GM19463 (cell line): Measurements from ENCODE around the gene SLAMF9.
A peak's percentile ranks its signal among the peaks of the same experiment; 100 is the strongest.

Experiments
- ATAC-seq: cut with Tn5 transposase; IDR thresholded peaks from one replicate; pipeline ENCODE4 v1.9.1; 2021; ENCODE audit warnings: mild to moderate bottlenecking, moderate library complexity; ENCODE audit not compliant: unreplicated experiment

The SLAMF9 gene

DNA sequence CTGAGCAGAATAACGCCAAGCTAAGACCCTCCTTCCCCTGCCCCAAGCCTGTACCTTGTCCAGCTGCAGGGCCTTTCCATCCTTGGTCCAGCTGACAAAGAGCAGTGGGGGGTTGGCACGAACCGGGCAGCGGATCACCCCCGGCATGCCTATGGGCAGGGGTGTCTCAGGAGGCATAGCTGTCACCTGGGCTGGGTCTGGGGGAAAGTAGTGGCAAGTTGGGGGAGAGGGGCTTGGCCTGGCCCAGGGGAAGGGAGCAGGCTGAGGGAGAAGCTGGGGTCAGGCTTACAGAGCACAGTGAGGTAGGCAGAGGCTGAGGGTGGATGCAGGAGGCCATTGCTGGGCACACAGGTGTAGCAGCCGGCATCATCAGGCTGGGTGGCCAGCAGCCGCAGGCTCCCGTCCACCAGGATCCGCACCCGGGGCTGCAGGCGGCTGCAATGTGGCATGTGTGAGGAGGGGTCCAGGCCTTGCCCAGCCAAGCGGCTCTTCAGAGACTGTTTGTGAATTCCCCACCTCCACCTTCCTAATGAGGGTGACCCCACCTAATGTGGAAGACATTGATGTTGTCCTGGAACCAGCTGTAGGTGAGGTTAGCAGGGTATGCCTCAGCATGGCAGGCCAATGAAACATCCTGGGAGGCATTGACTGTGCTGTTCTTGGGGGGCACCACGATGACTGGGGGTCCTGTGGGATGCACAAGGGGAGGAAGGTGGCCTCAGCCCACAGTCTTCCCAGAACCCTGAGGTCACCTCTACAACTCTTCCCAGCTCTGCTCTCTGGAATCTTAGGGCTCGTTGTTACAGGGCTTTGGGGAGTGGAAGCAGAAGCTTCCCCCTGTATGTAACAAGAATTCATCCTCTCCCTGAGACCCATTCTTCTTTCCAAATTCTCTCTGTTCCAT lies 19.6 kb downstream of the SLAMF9 start:
- no peak for ATAC-seq

DNA sequence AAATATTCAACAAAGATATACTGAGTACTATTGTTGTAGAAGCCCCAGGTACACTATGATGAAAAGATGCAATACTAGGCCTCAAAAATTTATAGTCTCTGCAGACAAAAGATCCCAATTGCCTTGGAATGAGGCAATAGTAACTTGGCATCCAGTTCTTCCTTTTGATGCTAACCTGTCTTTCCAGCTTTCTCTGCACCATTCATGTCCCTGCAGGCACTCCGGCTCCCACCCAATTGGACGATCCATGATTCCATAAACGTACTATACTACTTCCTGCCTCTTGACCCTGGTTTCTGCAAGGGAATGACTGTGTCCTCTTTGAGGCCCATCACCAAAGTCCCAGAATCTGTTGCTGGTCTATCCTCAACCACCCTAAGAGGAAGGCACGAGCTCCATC lies 20.7 kb downstream of the SLAMF9 start:
- ATAC-seq: no peak

DNA sequence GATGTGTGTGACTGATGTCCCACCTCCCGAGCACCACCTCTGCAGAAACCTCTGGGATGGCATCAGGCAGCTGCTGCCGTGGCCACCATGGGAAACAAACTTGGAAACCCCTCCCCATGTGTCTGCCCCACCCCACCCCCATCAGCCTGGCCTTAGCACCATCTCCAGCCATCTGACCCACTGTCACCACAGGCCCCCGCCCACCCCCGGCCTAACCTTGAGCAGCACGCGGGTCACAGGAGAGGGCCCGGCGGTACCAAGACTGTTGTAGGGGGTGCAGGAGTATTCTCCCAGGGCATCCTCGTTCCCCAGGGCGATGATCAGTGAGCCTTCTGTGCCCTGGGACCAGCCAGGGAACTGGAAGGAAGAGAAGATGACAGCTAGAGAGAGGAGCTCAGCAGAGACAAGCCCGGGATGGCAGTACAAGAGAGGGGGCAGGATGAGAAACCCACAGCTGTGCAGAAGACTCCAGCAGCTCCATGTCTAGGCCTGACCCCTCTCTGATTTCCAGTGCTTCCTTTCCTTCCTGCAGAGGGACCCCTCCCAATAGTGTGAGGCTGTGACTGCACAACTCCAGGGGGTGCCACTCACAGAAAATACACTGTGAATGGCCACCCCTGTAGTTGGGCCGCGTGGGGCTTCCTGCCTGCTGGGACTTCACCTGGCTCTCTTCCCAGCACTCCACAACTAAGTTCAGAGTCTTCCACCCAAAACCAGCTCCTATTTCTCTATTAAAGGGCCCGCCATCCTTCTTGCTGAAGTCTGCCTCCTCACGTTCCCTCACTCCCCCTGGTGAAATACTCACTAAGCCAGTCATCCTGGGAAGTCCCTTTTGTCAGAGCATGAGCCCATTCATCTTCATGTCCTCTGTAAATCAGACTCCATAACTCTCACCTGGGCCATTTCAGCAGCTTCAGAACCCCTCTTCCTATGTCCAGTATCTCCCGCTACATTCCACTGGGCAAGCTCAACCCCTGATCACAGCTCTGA lies 21.4 kb downstream of the SLAMF9 start:
- ATAC-seq: no peak

DNA sequence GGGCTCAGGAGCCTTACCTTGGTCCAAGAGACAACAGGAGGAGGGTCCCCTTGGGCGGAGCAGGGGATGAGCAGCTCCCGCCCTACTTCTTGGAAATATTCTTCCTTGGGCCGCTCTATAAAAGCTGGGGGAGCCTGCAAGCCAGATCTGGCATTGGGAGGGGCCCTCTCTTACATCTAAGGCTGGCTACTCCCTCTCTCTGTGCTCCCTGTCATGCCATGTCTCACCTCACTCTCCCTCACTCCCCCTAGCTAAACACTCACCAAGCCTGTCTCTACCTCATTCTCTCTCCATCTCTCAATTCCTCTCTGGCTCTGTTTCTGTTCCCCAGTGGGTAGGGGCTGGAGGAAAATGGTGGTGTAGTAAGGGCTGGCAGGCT lies 22.3 kb downstream of the SLAMF9 start:
- ATAC-seq: no peak

DNA sequence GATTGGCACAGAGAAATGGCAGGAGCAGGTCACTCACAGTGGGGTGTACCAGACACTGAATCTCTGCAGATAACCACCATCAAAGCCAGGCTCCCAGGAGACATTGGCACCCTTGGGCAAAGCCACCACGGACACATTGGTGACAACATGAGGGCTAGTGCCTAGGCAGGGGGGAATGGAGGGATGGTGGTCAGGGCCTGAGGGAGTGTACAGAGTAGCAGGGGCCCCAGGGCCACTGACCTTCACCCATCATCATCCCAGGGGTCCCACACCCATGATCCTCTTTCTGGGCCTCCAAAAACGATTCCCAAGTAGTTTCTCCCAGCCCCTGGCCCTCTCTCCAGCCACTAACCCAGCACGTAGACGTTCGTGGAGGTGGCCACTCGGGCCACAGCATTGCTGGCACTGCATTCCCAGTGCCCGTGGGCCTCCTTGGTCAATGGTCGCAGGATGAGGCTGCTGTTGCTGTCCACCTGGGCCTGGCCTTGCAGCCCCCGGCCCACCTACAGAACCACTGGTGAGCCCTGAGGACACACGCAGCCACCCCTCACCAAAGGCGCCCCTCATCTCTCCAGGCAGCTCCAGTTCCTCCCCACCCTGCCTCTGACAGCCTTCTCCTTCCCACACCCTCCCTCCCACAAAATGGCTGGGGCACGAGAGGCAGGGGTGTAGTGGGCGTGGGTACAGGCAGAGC lies 22.8 kb downstream of the SLAMF9 start:
- no peak for ATAC-seq

DNA sequence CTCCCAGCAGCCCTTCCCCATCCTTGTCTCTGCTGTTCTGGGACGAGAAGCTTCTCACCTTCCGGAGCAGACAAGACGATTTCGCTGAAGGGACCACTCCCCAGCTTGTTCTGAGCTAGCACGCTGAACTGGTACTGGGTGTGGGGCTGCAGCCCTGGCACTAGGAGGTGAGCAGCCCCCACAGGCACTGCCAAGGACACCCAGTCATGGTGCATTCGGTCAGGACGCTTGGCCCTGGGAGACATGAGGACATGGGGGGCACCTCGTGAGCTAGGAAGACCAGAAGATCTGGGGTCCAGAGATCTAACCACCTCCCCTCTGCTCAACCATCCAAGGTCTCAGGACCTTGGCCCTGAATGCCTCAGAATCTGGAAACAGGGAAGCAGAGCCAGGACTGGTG lies 23.4 kb downstream of the SLAMF9 start:
- no peak for ATAC-seq

DNA sequence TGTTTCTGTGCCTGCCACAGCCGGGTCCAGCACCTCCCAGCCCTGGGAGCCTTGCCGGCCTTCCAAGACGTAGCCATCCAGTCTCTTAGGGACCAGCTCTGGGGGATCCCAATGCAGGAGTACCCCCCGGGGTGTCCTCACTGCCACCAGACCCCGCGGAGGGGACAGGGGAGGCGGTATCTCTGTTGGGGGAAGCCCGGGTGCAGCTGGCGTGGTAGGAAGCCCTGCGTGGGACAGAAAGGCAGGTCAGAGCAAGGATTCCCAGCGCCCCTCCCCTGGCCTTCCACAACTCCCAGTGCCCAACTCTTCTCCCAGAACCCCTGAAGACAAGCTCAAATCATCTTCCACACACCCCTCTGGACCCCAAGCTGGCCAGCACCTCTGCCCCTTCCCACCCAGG lies 23.8 kb downstream of the SLAMF9 start:
- ATAC-seq: no peak

DNA sequence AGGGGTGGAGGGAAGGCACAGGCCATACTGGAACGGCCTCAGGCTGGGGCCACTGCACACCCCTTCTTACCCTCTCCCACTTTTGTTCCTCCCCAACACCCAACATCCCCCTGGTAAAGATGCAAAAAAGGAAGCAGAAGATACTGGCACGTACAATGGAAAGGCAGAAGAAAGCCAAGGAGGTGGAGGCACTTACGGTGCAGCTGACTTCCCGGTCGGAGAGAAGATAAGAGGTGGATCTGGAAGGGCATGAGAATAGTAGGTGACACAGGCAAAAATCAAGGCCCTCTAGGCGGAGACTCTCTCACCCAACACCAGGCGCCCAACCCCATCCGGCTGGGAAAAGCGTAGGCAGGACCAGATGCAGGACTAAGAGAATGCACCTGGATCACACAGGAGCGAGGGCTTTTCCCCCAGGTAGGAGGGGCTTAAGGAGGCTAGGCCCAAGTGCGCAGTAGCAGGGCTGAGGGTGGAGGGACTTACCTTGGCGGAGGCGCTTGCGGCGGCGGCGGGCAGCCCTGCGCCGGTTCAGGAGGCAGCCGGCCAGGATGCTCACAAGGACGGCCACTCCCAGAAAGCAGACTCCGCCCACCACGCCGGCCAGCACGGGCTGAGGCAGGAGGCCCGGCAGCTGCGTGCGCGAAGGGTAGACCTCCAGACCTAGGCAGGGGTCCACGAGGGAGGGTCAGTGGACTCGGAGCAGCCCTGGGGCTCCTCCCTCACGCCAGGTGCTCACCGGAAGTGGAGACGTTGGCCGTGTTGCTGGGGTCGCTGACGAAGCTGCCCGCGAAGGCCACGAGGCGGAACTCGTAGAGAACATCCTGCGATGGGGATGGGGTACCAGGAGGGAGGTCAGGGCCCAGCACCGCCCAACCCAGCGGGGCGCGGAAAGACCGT lies 24.6 kb downstream of the SLAMF9 start:
- ATAC-seq: no peak

DNA sequence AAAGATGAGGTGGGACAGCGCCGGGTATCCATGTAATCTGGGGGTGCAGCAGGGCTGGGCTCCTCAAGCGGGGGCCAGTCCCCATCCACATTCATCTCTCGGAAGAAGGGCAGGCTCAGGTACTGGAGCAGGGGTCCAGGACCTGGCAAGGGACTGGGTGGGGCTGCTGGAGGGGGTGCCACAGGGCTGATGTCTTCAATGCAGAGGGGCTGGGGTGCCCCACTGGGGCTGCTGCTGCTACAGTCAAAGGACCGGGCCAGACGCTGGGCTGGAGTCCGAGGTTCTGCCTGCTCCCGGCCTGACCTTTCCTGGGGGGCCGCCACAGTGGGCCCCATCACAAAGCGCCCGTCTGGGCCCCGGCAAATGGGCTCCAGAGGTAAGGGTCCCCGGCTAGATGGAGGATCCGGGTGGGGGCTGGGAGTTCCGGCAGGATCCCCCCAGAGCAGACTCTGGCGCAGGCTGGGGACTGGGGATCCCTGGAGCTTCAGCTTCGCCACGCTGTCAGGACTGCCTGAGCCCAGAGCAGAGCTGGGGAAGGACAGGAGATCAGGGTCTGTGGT lies 25.5 kb downstream of the SLAMF9 start:
- ATAC-seq: no peak

DNA sequence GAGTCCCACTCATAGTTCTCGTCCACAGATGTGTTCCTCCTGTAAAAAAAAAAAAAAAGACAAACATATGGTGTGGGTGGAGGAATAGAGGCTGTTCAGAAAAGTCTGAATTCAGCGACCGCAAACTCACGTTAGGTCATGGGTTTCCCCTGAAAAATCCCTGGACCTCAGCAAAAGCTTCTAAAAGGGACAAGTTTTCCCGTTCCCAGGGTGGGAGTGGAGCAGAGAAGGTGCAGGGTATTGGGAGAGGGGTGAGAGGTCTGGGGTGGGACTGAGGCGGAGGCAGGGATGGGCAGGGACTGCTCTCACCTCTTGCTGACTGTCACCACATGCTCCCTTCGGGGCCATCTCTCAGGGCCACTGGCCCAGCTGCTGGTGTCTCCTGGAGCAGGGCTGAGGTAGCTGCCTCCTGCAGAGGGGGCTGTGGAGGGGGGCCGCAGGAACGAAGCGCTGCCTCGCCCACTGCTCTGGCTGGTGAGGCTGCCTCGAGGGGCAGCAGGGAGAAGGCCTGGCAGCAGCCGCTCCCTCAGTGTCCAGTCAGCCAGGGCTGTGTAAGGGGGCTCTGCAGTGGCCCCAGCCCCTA lies 26.1 kb downstream of the SLAMF9 start:
- no peak for ATAC-seq

DNA sequence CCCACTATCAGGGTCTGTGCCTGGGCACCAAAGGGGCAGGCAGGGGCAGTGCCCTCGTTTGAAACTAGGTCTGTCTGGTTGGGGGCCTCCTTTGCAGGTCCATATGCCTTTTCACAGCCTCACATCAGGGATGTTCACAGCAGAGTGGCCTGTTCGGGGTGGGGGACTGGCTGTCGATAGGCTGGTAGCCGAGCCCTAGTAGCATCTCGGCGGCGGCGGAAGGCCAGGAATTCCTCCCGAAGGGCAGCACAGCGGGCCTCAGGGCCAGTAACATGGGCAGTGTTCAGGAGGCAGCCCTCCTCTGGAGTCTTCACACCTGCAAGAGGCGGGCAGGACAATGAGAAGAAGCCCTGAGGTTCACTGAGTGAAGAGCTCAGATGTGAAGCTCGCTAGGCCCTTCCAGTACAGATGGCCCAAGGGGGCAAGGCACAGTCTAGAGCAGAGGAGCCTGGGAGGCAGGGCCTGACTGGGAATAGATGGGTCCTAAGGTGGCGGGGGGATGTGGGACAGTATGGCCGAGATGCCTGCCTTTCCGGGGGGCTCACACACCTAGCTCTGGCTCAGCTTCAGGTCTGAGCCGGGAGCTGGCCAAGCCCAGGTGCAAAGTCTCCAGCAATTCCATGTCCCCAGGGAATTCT lies 26.7 kb downstream of the SLAMF9 start:
- ATAC-seq: no peak

DNA sequence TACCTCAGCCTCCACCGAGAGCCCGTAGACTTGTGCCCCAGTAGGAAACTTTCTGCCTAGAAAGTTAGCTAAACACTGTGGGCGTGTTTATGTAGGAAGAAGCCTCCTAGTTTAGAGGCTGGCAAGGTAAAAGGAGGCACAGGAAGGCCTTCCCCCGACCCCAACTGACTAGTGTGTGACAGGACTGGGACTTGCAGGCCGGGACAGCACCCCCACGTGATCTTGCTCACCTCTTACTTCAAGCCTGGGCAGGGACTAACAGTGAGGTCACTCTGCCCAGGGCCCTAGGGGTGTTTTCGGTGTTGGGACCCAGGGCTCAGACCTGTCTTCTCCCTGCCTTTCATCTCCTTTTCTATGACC lies 28.3 kb downstream of the SLAMF9 start:
- ATAC-seq: peak; percentile 1

DNA sequence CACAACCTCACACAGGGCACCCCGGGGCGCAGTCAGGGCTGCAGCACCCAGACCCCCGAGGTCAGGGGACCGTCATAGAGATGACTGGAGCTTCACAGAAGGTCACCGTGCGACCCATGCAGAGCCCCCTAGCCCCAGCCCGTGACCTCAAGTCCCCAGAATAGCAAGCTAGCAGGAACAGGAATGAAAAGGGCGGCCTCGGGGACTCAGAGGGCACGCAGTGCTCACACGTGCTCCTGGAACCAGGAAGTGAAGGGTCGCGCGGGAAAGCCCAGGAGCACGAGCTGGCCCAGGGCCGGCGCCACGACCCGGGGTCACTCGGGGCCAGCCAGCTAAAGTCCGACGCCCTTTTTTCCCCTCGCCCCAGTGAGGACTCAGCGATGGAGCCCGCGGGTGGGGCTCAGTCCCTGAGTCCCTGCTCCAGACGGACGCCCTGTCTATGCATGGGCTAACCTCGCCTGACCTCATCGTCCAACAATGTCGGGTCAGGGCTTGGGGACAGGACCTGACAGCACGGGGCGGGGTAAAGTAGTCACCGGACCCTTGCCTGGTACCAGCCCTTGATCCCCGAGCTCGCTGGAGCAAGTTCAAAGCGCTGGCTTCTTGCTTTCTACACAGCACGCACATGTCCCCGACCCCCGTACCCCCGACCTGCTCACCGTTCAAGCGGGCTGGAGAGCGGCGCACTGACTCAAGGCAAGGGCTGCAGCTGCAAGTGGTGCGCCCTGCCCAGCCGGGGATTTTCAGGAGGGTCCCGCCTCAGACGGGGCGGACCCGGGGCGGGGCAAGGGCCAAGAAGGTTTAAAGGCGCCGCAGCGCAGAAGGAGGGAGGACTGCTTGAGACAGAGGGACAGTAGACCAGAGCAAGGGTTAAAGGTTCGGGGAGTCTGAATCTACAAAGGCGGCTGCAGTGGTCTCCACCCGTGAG lies 29.0 kb downstream of the SLAMF9 start, which contains the start of gene TAGLN2:
Gene TAGLN2 (minus strand): TSS at position 717 of the 928 bp plus-strand sequence. CDS start 4,998 bp downstream, outside the sequence.
- ATAC-seq: peak; percentile 56

DNA sequence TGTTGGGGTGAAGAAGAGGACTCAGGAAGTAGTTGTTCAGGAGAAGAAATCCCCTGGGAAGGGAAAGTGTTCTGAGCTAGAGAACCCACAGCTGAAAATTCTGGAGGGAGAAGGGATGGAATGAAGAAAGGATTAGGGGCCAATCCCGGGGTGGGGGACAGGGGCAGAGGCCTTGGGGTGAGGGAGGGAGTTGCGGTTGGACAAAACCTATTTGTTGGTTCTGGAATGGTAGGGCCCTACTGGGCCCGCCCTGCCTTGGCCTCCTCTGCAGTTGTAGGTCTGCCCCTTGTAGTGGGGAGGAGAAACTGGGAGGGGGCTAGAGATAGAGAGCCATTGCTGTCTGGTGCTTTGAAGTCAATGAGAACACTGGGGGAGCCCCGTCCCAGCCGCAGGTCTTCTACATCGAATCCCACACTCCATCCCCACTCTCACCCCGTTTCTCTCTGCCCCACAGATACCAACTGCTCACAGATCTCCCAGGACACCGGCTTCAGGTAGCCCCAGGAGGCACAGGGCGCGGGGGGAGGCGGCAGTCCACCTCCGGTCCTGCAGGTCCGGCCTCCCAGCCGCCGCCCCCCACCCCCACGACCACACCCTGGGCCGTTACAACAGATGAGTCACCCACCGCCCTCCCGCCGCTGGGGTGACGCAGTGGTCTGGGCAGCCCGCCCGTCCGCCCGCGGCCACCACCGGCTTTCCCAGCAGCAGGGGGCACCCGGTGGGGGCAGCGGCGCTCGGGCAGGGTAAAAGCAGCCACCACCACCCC lies 29.8 kb downstream of the SLAMF9 start:
- ATAC-seq: peak; percentile 7

DNA sequence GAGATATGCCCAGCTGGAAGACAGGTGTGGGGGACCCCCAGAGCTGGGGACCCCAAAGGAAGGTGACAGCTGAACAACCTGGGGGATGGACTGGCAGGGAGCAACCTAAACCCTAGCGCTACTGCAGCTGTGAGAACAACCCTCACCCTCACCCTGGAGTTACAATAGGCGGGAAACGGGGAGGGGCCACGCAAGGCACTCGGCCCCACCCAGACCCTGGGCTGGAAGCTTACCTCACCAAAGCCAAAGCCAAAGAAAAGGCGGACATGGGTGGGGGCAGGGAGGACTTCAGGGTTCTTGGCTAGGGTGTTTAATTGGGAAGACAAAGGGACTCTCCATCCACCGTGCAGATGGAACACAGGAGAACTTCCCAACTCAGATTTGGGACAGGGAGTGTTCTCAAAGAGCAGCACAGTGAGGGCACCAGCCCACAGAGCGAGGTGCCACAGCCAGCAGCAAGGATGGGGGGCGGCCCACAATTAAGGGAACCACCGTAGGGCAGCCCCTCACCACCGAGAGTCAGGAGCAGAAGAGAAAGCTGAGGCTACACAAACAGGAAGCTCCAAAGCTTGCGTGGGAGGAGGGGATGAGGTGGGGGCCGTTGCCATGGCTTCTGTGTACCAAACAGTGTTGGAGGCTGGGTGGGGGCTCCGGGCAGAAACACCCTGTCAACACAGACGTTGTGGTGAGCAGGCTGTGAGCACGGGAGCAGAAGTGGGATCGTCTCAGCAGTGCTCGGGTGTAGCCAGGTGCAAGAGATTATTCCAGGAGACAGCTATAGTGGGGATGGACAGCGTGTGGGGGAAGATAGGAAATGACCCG lies 30.6 kb downstream of the SLAMF9 start:
- ATAC-seq: peak; percentile 22

DNA sequence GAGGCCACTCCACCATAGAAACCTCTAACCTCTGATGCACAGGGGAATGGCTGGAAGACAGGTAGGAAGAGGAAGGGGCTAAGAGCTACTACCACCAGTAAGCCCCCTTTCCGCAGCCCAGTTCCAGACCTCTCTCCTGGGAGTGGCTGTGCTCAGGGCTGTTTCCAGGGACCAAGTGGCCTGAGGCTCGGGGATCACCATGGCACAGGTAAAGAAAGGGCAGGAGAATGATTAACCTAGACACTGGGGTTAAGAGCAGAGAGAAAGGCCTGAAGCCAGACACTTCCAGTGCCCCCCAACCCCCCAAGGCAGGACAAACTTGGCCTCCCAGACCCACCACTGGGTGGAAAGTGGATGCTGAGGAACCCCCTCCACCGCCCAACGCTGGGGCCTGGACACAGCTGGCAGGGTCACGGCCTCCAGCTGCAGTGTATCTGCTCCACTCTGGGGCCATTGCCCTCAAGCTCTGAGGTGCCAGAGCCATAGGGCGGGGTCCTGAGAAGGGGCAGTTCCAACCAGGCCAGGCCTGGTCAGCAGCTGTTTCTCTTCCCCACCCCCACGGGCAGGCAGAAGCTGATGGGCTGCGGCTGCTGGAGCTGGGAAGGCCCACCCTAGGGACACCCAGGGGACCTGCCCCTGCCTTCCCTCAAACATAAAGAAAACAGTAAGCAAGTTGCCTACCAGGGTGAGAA lies 31.4 kb downstream of the SLAMF9 start:
- no peak for ATAC-seq
